HG02852 (cell line): ENCODE results near the gene FBLN2.
"Not testable (repeated sequence)": the region's sequence is repeated elsewhere in the genome, so short reads cannot be mapped to it uniquely, and the experiment has no call there.

Experiments used
- ATAC-seq: cut with Tn5 transposase; IDR thresholded peaks from one replicate; pipeline ENCODE4 v1.9.1; 2021; ENCODE audit warnings: mild to moderate bottlenecking, moderate library complexity; ENCODE audit not compliant: unreplicated experiment

Gene FBLN2

DNA sequence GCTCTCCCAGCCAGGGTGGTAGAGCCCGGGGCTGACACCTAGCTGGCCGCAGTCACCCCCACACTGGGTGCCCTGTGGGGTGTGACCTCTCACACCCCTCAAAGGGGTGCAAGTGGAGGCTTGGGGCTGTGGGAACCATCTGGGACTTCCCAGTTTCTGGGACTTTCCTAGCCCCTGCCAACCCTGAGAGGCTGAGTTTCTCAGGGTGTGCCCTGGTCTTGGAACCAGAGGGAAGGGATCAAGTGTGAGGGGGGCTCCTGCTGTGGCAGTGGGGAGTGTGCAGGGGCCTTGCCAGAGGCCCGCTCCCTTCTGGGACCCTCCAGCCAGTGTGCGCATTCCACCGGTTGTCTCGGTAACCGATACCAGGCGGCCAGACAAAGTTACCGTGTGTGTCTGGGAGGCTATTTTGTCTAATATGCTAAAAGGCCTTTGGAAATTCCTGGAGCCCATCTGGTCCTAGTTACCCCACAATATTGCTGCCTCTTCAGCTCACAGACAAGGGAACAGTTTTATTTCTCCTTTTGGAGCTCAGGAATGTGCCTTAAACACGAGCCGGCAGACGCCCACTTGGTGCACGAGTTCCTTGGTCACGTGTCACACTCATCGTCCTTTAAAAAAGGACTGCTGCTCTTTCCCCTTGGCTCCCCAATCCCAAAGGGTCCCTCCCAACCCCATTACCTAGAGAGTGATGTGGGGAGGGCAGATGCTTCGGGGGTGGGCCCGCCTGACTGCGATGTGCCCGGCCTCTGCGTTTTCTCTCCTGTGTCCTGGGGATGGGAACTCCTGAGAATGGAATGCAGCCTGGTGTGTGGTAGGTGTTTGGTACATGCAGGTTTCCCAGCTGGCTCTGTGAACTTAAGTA, 35.6 kb upstream of the FBLN2 start:
- no peak for ATAC-seq

DNA sequence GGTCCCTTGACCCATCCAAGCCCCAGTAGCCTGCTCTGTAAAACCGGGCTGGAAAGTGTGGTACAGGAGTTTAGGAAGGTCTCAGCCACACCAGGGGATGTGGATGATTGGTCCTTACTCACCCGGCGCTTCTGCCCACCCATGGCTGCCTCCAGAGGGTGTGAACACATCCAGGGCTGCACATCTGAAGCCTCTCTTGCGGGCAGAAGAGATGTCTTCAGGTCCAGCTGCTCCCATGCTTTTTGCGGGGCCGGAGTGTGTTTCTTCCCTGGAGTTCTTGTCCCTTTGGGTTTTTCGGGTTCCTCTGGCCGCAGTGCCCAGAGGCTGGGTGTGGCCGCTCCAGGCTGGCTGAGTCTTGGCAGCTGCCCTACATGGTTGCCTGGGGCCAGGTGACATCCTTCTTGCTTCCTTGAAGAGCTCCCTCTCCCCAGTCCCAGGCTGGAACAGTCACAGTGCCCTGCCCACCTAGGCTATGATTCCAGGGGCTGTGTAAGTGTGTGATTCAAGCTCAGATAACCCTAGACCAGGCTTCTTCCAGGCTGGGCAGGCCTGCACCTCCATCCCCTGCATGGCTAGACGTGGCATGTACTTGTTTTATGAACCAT, 34.9 kb upstream of the FBLN2 start:
- ATAC-seq = no peak

DNA sequence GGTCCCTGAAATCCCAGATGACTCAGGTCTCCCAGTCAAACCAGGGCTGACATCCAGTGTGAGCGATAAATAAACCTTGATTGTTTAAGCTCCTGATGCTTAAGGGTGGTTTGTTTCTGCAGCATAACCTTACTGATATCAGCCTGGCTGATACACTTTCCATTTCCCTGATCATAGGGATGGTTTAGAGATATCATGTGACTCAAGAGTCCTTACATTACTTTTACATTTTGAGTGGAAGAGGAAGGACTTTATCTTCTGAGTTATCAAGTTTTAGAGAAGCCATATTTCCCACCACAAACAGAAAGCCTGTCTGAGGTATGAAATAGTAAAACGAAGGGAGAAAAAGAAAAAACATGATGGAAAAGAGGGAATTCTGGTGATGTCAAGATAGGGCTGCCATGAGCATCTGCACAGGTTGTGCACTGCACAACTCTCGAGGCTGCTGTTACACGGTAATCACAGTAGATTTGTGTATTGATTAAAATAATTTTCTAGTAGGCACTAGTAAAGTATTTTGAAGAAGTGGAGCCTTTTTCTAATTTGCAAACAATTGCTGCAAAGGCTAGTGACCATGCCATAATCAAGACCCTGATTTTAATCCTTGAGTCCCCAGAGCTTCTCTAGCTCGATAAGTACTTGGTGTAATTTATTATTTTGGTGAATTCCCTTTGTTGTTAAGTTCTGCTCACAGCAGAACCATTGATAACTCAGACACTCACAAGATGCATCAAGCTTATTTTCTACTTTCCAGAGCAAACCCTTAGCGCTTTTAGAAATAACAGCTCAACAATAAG, 34.1 kb upstream of the FBLN2 start:
- no peak for ATAC-seq

DNA sequence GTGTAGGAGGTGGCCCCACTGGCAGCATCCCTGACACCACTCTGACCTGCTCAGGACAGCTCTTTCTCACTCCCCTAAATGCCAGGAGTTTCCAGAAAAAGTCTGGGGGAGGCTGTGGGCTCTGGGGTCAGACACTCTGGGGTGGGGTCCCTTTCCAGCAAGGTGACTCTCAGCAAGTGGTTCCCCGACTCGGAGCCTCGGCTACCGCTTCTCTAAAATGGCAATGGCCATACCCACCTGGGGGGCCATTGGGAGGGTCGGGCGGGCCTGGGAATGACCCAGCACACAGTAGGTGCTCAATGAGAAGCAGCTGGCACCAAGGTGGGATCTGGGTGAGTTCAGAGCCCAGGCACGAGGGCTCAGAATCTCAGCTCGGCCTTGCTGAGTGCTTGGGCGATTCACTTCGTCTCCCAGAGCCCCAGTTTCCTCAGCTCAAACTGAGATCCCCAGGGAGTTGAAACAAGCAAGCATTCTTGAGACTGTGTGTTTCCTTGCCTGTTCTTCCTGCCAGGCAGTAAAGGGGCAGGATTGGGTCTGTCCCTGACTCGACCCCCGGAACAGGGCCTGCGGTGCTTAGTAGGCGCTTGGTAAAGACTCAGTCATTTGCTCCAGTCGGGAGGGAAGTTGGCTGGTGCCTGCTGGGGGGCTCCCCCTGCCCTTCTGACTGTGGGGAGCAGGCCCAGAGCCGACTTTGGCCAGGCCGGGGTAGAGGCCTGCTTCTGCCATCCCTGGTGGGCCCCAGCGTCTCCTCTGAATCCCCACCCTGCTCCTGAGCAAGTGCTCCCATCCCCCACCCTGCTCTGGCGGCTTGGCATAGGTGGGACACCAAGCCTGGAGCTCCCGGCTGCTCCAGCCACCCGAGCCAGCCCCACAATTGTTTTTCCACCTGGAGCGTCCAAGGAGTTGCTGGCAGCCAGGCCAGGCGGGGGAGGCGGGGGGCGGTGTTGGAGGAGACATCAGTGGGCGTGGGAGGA, 32.9 kb upstream of the FBLN2 start:
- no peak for ATAC-seq

DNA sequence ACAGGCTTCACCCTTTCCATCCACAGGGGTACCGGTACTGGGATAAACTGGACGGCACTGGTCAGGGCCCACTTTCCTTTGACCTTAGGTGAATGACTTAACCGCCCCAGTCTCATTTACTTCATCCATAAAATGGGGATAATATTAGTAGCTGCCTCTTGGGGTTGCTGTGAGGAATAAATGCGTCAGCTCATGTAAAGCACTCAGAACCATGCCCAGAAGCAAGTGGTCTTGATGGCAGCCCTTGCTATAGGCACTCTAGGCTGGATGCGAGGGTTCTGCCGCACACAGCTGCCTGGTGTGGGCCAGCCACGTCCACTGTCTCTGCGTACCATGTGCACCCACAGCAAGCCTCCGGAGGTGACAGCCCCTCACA, 32.2 kb upstream of the FBLN2 start:
- ATAC-seq = no peak

DNA sequence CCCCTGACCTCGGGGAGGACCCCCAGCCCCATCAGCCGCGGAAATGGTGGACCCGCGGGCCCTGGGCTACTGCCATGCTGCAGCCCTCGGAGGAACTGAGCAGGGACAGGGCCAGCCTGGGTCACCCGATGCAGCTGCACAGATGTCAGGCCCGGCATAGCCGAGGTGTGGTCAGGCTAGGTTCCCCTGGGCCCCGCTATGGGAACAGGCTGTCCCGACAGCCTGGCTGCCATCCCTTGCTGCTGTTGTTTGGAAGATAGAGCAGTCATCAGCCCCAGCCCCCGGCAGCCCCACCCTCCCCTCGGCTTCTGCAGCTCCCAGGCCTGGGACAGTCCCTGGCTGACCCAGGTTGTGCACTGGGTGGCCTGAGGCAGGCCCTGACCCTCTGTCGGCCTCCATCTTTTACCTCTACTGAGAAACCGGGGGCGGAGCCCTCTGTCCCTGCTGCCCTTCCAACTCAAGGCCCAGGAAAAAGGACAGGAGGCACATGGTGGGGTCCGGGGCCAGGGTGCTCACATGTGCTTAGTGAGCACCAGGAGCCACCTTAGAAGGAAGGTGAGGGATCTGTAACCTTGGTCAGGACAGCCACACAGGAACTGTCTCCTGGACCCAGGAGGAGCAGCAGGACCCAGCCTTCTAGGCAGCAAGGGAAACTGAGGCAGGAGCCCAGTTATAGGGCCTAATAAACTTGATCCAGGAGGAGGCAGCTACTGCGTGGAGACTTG, 31.5 kb upstream of the FBLN2 start:
- ATAC-seq = no peak

DNA sequence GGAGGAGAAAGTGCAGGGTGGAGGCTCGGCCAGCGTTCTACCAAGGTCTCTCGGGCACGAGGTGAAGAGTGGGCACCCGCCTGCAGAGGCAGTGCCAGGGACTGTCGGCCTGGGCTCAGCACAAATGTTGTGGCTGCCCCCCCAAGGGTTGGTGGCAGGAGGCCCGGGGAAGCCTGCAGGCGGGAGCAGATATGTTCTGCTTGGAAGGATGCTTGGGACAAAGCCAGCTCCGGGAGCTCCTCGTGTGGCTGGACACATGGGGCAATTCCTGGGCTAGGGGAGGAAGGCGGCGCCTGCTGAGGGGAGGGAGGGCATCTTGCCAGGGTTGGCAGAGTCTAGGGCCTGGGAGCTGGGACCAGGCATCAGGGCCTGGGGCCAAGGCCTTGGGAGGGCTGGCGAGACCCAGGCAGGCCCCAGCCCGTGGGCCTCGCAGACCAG, 30.4 kb upstream of the FBLN2 start:
- ATAC-seq = no peak

DNA sequence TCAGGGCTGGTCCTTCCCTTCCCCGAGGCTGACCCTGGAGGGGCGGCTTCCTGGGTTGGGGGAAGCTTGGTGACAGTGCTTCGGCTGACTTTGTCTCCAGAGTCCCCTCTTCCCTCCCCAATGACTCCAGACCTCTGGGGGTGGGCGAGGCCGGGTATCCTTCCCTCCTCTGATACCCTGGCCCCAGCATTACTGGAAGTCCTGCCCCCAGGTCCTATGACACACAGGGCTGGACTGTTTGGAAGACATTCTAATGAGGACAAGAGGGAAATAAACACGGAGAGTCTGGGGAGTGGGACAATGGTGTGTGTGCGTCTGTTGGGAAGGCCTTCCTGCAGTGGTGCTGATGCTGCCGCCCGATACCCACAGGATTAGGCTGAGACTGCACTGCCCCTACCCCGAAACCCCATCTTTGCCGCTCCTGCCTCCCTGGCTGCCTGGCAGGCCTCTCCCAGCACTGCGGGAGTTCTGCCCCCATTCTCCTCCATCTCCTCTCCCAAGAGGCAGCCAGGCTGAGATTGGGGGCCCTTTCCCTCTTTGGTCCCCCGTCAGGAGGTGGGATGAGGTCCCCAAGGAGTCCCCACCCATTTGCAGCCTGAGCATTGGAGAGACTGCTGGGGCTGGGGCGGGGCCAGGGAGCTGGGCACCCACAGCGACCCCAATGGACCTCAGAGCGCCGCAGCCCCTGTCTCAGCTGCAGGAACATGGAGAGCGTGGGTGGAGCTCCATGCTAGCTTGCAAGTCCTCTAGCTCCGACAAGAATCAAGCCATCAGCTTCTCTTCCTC, 29.7 kb upstream of the FBLN2 start:
- ATAC-seq = no peak

DNA sequence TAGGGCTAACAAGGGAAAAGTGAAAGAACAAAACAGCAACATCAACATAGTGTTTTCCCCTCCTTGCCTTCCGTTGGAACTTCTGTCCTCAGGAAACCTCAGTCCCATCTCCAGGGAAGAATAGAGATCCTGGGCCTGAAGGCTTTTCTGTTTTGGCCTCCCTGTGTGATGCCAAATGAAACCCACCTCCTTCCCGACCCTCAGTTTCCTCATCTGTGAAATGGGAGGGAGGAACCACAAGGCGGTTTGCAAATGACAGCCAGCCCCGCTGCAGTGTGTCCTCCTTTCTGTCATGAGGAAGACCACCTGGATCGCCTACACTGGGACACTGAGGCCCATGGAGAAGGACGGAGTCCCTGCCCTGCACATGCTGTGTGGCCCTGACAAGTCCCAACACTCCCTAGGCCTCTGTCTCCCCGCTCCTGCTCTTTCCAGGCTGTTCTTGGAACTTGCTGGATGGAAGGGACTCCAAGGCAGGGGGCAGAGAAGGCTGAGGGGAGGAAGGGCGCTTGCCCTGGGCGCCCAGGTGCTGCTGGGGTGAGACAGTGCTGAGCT, 28.5 kb upstream of the FBLN2 start:
- no peak for ATAC-seq

DNA sequence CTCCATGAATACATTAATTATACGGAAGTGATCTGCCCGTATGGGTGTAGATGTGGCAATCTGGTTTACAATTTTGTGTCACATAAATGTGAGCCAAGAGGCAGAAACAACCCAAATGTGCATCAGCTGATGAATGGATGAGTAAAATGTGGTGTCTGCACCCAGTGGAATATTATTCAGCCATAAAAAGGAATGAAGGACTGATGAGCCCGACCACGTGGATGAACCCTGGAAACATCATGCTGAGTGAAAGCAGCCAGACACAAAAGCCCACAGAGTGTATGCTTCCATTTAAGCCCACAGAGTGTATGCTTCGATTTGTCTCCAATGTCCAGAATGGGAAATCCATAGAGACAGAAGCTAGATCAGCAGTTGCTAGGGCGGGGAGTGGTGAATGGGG, 27.6 kb upstream of the FBLN2 start:
- no peak for ATAC-seq

DNA sequence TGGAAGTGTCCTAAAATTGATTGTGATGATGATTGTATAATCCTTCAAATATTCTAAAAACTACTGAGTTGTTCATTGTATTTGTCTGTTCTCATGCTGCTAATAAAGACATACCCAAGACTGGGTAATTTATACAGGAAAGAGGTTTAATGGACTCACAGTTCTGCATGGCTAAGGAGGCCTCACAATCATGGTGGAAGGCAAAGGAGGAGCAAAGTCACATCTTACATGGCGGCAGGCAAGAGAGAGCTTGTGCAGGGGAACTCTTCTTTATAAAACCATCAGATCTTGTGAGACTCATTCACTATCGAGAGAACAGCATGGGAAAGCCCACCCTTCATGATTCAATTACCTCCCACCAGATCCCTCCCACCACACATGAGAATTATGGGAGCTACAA, 27.2 kb upstream of the FBLN2 start:
- ATAC-seq = not testable (repeated sequence)

DNA sequence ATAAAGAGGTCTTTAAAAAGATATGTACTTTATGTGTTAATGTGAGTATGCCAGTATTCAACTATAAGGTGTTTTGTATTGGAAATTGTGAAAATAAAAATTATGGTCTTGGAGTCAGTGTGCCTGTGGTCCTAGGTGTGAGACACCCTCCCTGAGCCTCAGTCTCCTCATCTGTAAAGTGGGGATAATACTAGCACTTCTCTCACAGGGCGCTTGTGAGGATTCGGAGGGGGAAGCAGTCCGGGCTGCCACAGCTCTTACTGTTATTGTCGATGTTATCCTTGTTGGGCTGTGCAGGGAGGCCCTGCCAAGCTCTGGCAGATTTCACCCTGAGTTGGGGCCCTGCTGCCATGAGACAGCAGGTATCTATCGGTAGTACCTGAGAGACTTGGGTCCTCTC, 26.7 kb upstream of the FBLN2 start:
- no peak for ATAC-seq

DNA sequence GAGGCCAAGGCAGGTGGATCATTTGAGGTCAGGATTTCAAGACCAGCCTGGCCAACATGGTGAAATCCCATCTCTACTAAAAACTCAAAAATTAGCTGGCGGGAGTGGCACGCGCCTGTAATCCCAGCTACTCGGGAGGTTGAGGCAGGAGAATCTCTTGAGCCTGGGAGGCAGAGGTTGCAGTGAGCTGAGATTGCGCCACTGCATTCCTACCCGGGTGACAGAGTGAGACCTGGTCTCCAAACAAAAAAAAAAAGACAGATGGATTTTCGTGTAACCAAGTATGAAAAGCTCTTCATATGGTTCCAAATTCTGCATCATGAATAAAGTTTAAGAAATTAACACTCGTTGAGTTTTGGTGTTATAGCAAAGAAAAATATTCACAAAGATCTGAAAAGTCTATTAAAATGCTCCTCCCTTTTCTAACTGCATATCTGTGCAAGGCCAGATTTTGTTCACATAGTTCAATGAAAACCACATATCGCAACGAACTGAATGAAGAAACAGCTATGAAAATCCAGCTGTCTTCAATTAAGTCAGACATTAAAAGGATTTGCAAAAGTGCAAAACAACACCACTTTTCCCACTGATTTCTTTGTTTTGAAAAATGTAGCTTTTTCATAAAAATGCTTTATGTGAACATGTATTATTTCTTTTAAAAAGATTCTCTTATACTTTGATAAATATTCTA, 23.8 kb upstream of the FBLN2 start:
- no peak for ATAC-seq

DNA sequence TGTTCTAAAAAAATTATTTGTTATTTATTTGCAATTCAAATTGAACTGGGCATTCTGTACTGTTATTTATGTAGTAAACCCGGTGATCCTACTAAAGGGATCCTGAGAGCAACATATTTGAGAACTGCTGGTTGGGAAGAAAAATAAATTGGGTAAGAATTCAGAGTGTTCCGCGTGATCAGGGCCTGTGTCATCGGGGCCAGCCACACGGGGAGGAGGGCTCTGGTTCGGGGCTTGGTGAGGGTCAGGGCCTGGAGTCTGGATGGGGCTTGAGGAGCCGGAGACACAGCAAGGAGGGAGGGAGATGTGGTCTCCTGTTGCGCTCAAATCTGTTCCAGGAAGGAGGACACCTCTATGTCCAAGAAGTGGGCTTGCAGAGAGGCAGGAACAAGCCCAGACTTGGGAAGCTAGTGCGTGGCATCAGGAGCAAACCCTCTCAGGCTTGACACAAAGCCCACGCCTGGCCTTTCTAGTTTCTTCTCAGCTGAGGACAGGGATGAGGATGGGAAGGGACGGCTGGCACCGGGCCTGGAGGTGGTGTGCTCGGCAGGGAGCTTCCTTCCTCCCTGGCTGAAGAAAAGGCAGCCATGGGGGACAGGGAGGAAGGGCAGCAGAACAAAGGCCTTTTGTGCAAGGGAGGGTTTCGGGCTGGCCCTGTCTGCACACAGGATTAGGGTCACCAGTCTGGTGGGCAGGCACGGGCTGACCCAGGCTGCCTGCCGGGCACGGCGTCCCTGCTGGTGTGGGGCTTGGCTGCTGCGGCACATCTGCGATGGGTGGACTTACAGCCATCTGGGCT, 22.9 kb upstream of the FBLN2 start:
- no peak for ATAC-seq

DNA sequence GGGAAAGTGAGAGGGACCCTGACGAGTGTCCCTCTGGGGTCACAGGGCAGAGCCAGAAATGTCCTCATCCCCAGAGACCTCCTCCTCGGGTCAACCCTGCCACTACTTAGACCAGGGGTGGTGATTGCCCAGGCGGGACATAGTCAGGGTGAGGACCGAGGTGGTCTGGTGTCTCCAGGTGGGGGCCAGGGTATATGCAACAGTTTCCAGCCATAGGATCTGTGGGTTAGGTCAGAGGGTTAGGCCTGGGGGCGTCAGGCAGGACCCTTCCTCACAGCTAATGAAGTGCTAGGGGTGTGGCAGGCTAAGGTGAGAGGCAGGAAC, 22.3 kb upstream of the FBLN2 start:
- ATAC-seq = no peak

DNA sequence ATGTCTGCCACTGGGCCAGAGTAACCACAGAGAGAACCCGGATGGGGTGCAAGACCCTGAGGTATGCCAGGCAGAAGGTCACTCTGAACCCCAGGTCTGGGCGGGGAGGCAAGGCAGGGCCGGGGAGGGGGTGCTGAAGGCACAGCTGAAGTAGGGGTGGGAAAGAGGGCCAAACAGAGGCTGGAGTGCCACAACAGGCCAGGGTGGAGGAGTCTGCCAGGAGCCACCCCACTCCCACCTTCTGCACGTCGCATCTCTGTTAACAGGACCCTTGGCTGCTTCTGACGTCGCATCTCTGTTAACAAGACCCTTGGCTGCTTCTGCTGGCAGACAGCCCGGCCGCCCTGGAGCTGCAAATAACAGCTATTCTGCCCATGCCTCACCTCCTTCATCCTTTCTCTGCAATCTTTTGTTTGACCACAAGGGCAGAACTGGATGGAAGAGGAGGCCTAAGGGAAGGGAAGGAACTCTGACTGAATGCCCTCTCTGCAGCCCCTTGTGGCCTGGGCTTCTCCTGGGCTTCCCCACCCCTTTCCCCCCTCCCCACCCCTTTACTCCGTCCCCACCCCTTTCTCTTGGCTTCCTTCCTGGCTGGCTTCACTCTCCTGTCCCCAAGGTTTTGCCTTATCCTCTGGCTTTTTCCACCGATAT, 20.6 kb upstream of the FBLN2 start:
- ATAC-seq = no peak
